CD4-positive, CD25-positive, alpha-beta regulatory T cell (primary cell): ENCODE measurements around the gene DVL2. TPM values are rescaled to one million over a fixed set of nuclear protein-coding genes. Genes with fewer than 3 reads are reported as not detected.

Experiments used
- polyA plus RNA-seq, 4 donors: library from polyadenylated mRNA; unstranded; fragments of 300-500 nt; fragmentation: Illumina TruSeq; gene quantifications; one replicate each; pipeline ENCODE4 v1.2.3, GENCODE V29; 2021
- total RNA-seq: library from RNA; stranded (reverse); gene quantifications from one replicate; pipeline ENCODE4 v1.2.3, GENCODE V29; 2022

The DVL2 gene
- total and polyA plus RNA-seq, 5 donors from 2014 or later: 10.5 to 35.8 (median 15.8) TPM

Other genes with a start within 250 kb of the DVL2 start
Only the 30 nearest of the 36 such genes appear.
- 3.8 TPM for gene SLC16A13, start 198.5 kb downstream of the DVL2 start, total RNA-seq
- gene SLC16A13, start 198.5 kb downstream of the DVL2 start, polyA plus RNA-seq: 1 to 10 TPM; 1.1 to 1.9 (median 1.5) TPM
- gene SLC16A11, start 190.4 kb downstream of the DVL2 start, total RNA-seq: 0.39 TPM
- 1 to 10 TPM in 1 of 4 donors, under 1 TPM in 2, not detected in 1; 0.30 to 1.2 (median 0.67) TPM for gene SLC16A11, start 190.4 kb downstream of the DVL2 start, polyA plus RNA-seq
- not detected for gene CLEC10A, start 154.3 kb downstream of the DVL2 start, total RNA-seq
- gene CLEC10A, start 154.3 kb downstream of the DVL2 start, polyA plus RNA-seq: not detected
- not detected for gene ASGR2, start 119.7 kb downstream of the DVL2 start, total RNA-seq
- gene ASGR2, start 119.7 kb downstream of the DVL2 start, polyA plus RNA-seq: not detected
- gene ASGR1, start 55.1 kb downstream of the DVL2 start, total RNA-seq: not detected
- under 1 TPM in 1 of 4 donors, not detected in 3; 0.24 TPM for gene ASGR1, start 55.1 kb downstream of the DVL2 start, polyA plus RNA-seq
- 2.9 TPM for gene DLG4, start 14.7 kb downstream of the DVL2 start, total RNA-seq
- gene DLG4, start 14.7 kb downstream of the DVL2 start, polyA plus RNA-seq: under 1 TPM; 0.22 to 0.73 (median 0.42) TPM
- 277 TPM for gene ACADVL, start 14.6 kb downstream of the DVL2 start, total RNA-seq
- gene ACADVL, start 14.6 kb downstream of the DVL2 start, polyA plus RNA-seq: 10 to 100 TPM; 73.6 to 92.3 (median 84.9) TPM
- 16.0 TPM for gene PHF23, start 4.9 kb upstream of the DVL2 start, total RNA-seq
- 10 to 100 TPM; 17.0 to 24.8 (median 21.2) TPM for gene PHF23, start 4.9 kb upstream of the DVL2 start, polyA plus RNA-seq
- gene GABARAP, start 7.9 kb upstream of the DVL2 start, total RNA-seq: 227 TPM
- gene GABARAP, start 7.9 kb upstream of the DVL2 start, polyA plus RNA-seq: 1,000 to 10,000 TPM in 2 of 4 donors, 100 to 1,000 TPM in 2; 939 to 1,205 (median 986) TPM
- gene CTDNEP1, start 17.2 kb upstream of the DVL2 start, total RNA-seq: 114 TPM
- gene CTDNEP1, start 17.2 kb upstream of the DVL2 start, polyA plus RNA-seq: 10 to 100 TPM; 33.0 to 40.7 (median 38.8) TPM
- gene ELP5, start 17.7 kb upstream of the DVL2 start, total RNA-seq: 31.6 TPM
- gene ELP5, start 17.7 kb upstream of the DVL2 start, polyA plus RNA-seq: 10 to 100 TPM; 54.5 to 74.0 (median 59.0) TPM
- not detected for gene CLDN7, start 28.0 kb upstream of the DVL2 start, total RNA-seq
- 1 to 10 TPM in 2 of 4 donors, under 1 TPM in 2; 0.55 to 2.0 (median 1.3) TPM for gene CLDN7, start 28.0 kb upstream of the DVL2 start, polyA plus RNA-seq
- gene SLC2A4, start 47.2 kb upstream of the DVL2 start, total RNA-seq: not detected
- not detected for gene SLC2A4, start 47.2 kb upstream of the DVL2 start, polyA plus RNA-seq
- not detected for gene YBX2, start 60.1 kb upstream of the DVL2 start, total RNA-seq
- not detected for gene YBX2, start 60.1 kb upstream of the DVL2 start, polyA plus RNA-seq
- gene EIF5A, start 73.1 kb upstream of the DVL2 start, total RNA-seq: 485 TPM
- 100 to 1,000 TPM; 210 to 631 (median 398) TPM for gene EIF5A, start 73.1 kb upstream of the DVL2 start, polyA plus RNA-seq
- gene GPS2, start 80.8 kb upstream of the DVL2 start, total RNA-seq: 129 TPM
- gene GPS2, start 80.8 kb upstream of the DVL2 start, polyA plus RNA-seq: 100 to 1,000 TPM in 2 of 4 donors, 10 to 100 TPM in 2; 79.3 to 107 (median 96.5) TPM
- gene NEURL4, start 94.8 kb upstream of the DVL2 start, total RNA-seq: 39.5 TPM
- 1 to 10 TPM in 2 of 4 donors, under 1 TPM in 2; 0.27 to 1.2 (median 0.83) TPM for gene NEURL4, start 94.8 kb upstream of the DVL2 start, polyA plus RNA-seq
- gene ACAP1, start 102.0 kb upstream of the DVL2 start, total RNA-seq: 723 TPM
- gene ACAP1, start 102.0 kb upstream of the DVL2 start, polyA plus RNA-seq: 100 to 1,000 TPM; 194 to 259 (median 213) TPM
- 1.3 TPM for gene KCTD11, start 117.6 kb upstream of the DVL2 start, total RNA-seq
- gene KCTD11, start 117.6 kb upstream of the DVL2 start, polyA plus RNA-seq: 1 to 10 TPM; 2.6 to 4.0 (median 2.9) TPM
- gene TMEM95, start 120.6 kb upstream of the DVL2 start, total RNA-seq: not detected
- gene TMEM95, start 120.6 kb upstream of the DVL2 start, polyA plus RNA-seq: not detected
- 4.8 TPM for gene TNK1, start 146.6 kb upstream of the DVL2 start, total RNA-seq
- 1 to 10 TPM in 3 of 4 donors, under 1 TPM in 1; 0.42 to 3.8 (median 1.4) TPM for gene TNK1, start 146.6 kb upstream of the DVL2 start, polyA plus RNA-seq
- gene PLSCR3, start 160.0 kb upstream of the DVL2 start, total RNA-seq: 113 TPM
- gene PLSCR3, start 160.0 kb upstream of the DVL2 start, polyA plus RNA-seq: 100 to 1,000 TPM; 148 to 174 (median 153) TPM
- gene TMEM256, start 169.6 kb upstream of the DVL2 start, total RNA-seq: 23.0 TPM
- gene TMEM256, start 169.6 kb upstream of the DVL2 start, polyA plus RNA-seq: 10 to 100 TPM; 64.9 to 80.9 (median 66.7) TPM
- gene NLGN2, start 173.3 kb upstream of the DVL2 start, total RNA-seq: 3.6 TPM
- gene NLGN2, start 173.3 kb upstream of the DVL2 start, polyA plus RNA-seq: not detected
- gene SPEM1, start 185.8 kb upstream of the DVL2 start, total RNA-seq: not detected
- not detected for gene SPEM1, start 185.8 kb upstream of the DVL2 start, polyA plus RNA-seq
- not detected for gene SPEM2, start 191.1 kb upstream of the DVL2 start, total RNA-seq
- not detected for gene SPEM2, start 191.1 kb upstream of the DVL2 start, polyA plus RNA-seq
- not detected for gene SPEM3, start 194.3 kb upstream of the DVL2 start, total RNA-seq
- gene SPEM3, start 194.3 kb upstream of the DVL2 start, polyA plus RNA-seq: not detected
- gene TMEM102, start 200.9 kb upstream of the DVL2 start, total RNA-seq: 16.8 TPM
- gene TMEM102, start 200.9 kb upstream of the DVL2 start, polyA plus RNA-seq: 10 to 100 TPM; 22.3 to 28.4 (median 24.2) TPM
- gene FGF11, start 205.0 kb upstream of the DVL2 start, total RNA-seq: 3.3 TPM
- gene FGF11, start 205.0 kb upstream of the DVL2 start, polyA plus RNA-seq: under 1 TPM in 3 of 4 donors, not detected in 1; 0.07 to 0.27 (median 0.18) TPM
- 7.6 TPM for gene CHRNB1, start 210.5 kb upstream of the DVL2 start, total RNA-seq
- 10 to 100 TPM; 18.0 to 28.7 (median 27.0) TPM for gene CHRNB1, start 210.5 kb upstream of the DVL2 start, polyA plus RNA-seq